Astrocyte (in vitro differentiated cells and primary cell): ENCODE data around the gene AUTS2. TPM values are rescaled to one million over a fixed set of nuclear protein-coding genes. Genes with fewer than 3 reads are reported as not detected.

ENCODE experiments used
- DNase-seq: peaks from one replicate; pipeline ENCODE4 v3.0.0-alpha.2; 2010; ENCODE audit warnings: low read depth
- FAIRE-seq: peaks from 2 replicates; lab custom pipeline; 2011; peaks lifted over from hg19 to GRCh38; lab: Jason Lieb, UNC
- H2AFZ ChIP-seq: 2 replicates; pipeline ENCODE4 v1.6.0; 2012; ENCODE audit warnings: low read depth, low read length, inconsistent platforms
- H3K27ac ChIP-seq: 2 replicates; pipeline ENCODE4 v1.5.1; 2011; ENCODE audit warnings: low read depth, low read length, inconsistent platforms
- H3K27me3 ChIP-seq: 2 replicates; pipeline ENCODE4 v1.6.0; 2011; ENCODE audit warnings: low read length, inconsistent platforms; ENCODE audit not compliant: insufficient read depth
- H3K36me3 ChIP-seq: 2 replicates; pipeline ENCODE4 v1.5.1; 2011; ENCODE audit warnings: low read length, inconsistent platforms; ENCODE audit not compliant: insufficient read depth
- H3K4me1 ChIP-seq: 2 replicates; pipeline ENCODE4 v1.5.1; 2011; ENCODE audit warnings: low read length, inconsistent platforms; ENCODE audit not compliant: insufficient read depth
- H3K4me2 ChIP-seq: 2 replicates; pipeline ENCODE4 v1.6.0; 2012; ENCODE audit warnings: low read length, inconsistent platforms
- H3K4me3 ChIP-seq: 2 replicates; pipeline ENCODE4 v1.5.1; 2011; ENCODE audit warnings: low read depth, mild to moderate bottlenecking, low read length, inconsistent platforms; ENCODE audit not compliant: insufficient read depth
- H3K79me2 ChIP-seq: 2 replicates; pipeline ENCODE4 v1.6.0; 2012; ENCODE audit warnings: mild to moderate bottlenecking, low read length, inconsistent platforms; ENCODE audit not compliant: insufficient read depth
- H3K9ac ChIP-seq: 2 replicates; pipeline ENCODE4 v1.6.0; 2012; ENCODE audit warnings: mild to moderate bottlenecking, low read length, inconsistent platforms
- H3K9me3 ChIP-seq: 2 replicates; pipeline ENCODE4 v1.5.1; 2012; ENCODE audit warnings: low read depth, mild to moderate bottlenecking, low read length, inconsistent platforms; ENCODE audit not compliant: insufficient read depth
- H4K20me1 ChIP-seq: 2 replicates; pipeline ENCODE4 v1.6.0; 2012; ENCODE audit warnings: low read length, inconsistent platforms; ENCODE audit not compliant: insufficient read depth
- H3K27ac Mint-ChIP-seq: one replicate; pipeline ENCODE4 v1.8.0; 2021; ENCODE audit warnings: mild to moderate bottlenecking, mixed read lengths; ENCODE audit not compliant: unreplicated experiment
- H3K27me3 Mint-ChIP-seq: one replicate; pipeline ENCODE4 v1.8.0; 2021; ENCODE audit warnings: low read depth, mixed read lengths; ENCODE audit not compliant: unreplicated experiment
- H3K36me3 Mint-ChIP-seq: one replicate; pipeline ENCODE4 v1.8.0; 2021; ENCODE audit warnings: low read depth, mixed read lengths; ENCODE audit not compliant: unreplicated experiment
- H3K4me1 Mint-ChIP-seq: one replicate; pipeline ENCODE4 v1.8.0; 2021; ENCODE audit warnings: low read depth, mixed read lengths; ENCODE audit not compliant: unreplicated experiment
- H3K4me3 Mint-ChIP-seq: one replicate; pipeline ENCODE4 v1.8.0; 2021; ENCODE audit warnings: mild to moderate bottlenecking, moderate library complexity, mixed read lengths; ENCODE audit not compliant: unreplicated experiment
- H3K9me3 Mint-ChIP-seq: one replicate; pipeline ENCODE4 v1.8.0; 2021; ENCODE audit warnings: mild to moderate bottlenecking, mixed read lengths; ENCODE audit not compliant: unreplicated experiment
- EZH2 ChIP-seq: IDR thresholded peaks from 2 replicates; pipeline ENCODE4 v1.6.1; 2012; ENCODE audit warnings: mild to moderate bottlenecking, low read length, inconsistent platforms; ENCODE audit not compliant: insufficient read depth
- total RNA-seq: library from RNA; stranded (reverse); gene quantifications from 2 replicates; pipeline ENCODE4 v1.2.1, GENCODE V29; 2021
- TF ChIP-seq, protein P1 (sequence below): IDR thresholded peaks from 2 replicates; pipeline ENCODE4 v1.5.1; 2011; ENCODE audit warnings: low read depth, mild to moderate bottlenecking, inconsistent platforms, low read length, moderate library complexity; ENCODE audit not compliant: insufficient read depth

The AUTS2 gene
- total RNA-seq, 1 donor from 2014 or later, result 73.2 TPM

- Histone ChIP-seq H3K4me1 (peaks cover 13% of the 10 kb centered on the region), H3K79me2 (peaks cover 4% of the 10 kb centered on the region), H3K9me3 (no peaks in the 10 kb centered on the region), H2AFZ (no peak overlapping the region), H3K27me3 (no peaks in the 10 kb centered on the region), H4K20me1 (peaks cover 45% of the 10 kb centered on the region), H3K9ac (no peak overlapping the region), H3K27ac (no peak overlapping the region), H3K4me3 (no peak overlapping the region), H3K36me3 (no peaks in the 10 kb centered on the region), H3K4me2 (no peak overlapping the region)
- TF ChIP-seq, protein P1, sequence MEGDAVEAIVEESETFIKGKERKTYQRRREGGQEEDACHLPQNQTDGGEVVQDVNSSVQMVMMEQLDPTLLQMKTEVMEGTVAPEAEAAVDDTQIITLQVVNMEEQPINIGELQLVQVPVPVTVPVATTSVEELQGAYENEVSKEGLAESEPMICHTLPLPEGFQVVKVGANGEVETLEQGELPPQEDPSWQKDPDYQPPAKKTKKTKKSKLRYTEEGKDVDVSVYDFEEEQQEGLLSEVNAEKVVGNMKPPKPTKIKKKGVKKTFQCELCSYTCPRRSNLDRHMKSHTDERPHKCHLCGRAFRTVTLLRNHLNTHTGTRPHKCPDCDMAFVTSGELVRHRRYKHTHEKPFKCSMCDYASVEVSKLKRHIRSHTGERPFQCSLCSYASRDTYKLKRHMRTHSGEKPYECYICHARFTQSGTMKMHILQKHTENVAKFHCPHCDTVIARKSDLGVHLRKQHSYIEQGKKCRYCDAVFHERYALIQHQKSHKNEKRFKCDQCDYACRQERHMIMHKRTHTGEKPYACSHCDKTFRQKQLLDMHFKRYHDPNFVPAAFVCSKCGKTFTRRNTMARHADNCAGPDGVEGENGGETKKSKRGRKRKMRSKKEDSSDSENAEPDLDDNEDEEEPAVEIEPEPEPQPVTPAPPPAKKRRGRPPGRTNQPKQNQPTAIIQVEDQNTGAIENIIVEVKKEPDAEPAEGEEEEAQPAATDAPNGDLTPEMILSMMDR, result no peak
- no peak for TF ChIP-seq EZH2
- Mint-ChIP-seq H3K4me3 (no peak overlapping the region), H3K27ac (no peak overlapping the region), H3K27me3 (no peaks in the 10 kb centered on the region), H3K36me3 (no peaks in the 10 kb centered on the region), H3K4me1 (peaks cover 25% of the 10 kb centered on the region), H3K9me3 (no peaks in the 10 kb centered on the region)
- FAIRE-seq, result no peak
- DNase-seq, result no peak
Measured at GRCh38 chr7:69844264-69844868, 246.1 kb downstream of the AUTS2 start.

GRCh38 chr7:69845721-69846495 lies 247.6 kb downstream of the AUTS2 start:
- H3K4me1 Mint-ChIP-seq, result peaks cover 11% of the 10 kb centered on the region
- Histone ChIP-seq H3K4me1 (peaks cover under 1% of the 10 kb centered on the region), H3K79me2 (peaks cover 4% of the 10 kb centered on the region), H3K4me3 (no peak overlapping the region), H2AFZ (no peak overlapping the region), H3K27ac (no peak overlapping the region), H3K27me3 (no peaks in the 10 kb centered on the region), H3K9me3 (no peaks in the 10 kb centered on the region), H3K4me2 (no peak overlapping the region), H3K36me3 (no peaks in the 10 kb centered on the region), H4K20me1 (peaks cover 41% of the 10 kb centered on the region), H3K9ac (no peak overlapping the region)
- H3K27ac Mint-ChIP-seq, result no peak overlapping the region
- no peak overlapping the region for H3K4me3 Mint-ChIP-seq
- peak; percentile 70 for DNase-seq
- FAIRE-seq, result no peak
- H3K9me3 Mint-ChIP-seq, result no peaks in the 10 kb centered on the region
- H3K36me3 Mint-ChIP-seq, result no peaks in the 10 kb centered on the region
- no peaks in the 10 kb centered on the region for H3K27me3 Mint-ChIP-seq
- TF ChIP-seq EZH2, result no peak
- TF ChIP-seq, protein P1, result no peak
